ENCODE data around the gene CNBP.
"Not testable (repeated sequence)": the region's sequence is repeated elsewhere in the genome, so short reads cannot be mapped to it uniquely, and the experiment has no call there.

Gene CNBP

GRCh38 chr3:129166579-129167332 is 16.9 kb downstream of the CNBP start:
- ATAC-seq = no peak
- no peak for TF ChIP-seq CSDC2 (CRISPR knock-in tag; IDR thresholded peaks at IDR 0.05)
- TF ChIP-seq ZNF70 (CRISPR knock-in tag; IDR thresholded peaks at IDR 0.05) = no peak
- TF ChIP-seq ARNTL (CRISPR knock-in tag; IDR thresholded peaks at IDR 0.05; ENCODE audit: borderline replicate concordance, low read depth) = no peak
- no peak for TF ChIP-seq ESRRG (CRISPR knock-in tag; IDR thresholded peaks at IDR 0.05)
- TF ChIP-seq ZFP3 (CRISPR knock-in tag; IDR thresholded peaks at IDR 0.05) = no peak

GRCh38 chr3:129165594-129165993 is 18.1 kb downstream of the CNBP start:
- ATAC-seq = not testable (repeated sequence)

GRCh38 chr3:129164500-129164899 is 19.2 kb downstream of the CNBP start:
- TF ChIP-seq ZNF565 (CRISPR knock-in tag; conservative IDR thresholded peaks at IDR 0.05; ENCODE audit: low read depth) = no peak
- no peak for TF ChIP-seq ZFP30 (CRISPR knock-in tag; IDR thresholded peaks at IDR 0.05)
- TF ChIP-seq RARB (CRISPR knock-in tag; IDR thresholded peaks at IDR 0.05) = no peak
- TF ChIP-seq ZNF70 (CRISPR knock-in tag; IDR thresholded peaks at IDR 0.05) = no peak
- TF ChIP-seq BACH2 (CRISPR knock-in tag; IDR thresholded peaks at IDR 0.05; ENCODE audit: borderline replicate concordance) = no peak
- no peak for TF ChIP-seq TSHZ2 (CRISPR knock-in tag; IDR thresholded peaks at IDR 0.05)
- TF ChIP-seq SNAI2 (CRISPR knock-in tag; IDR thresholded peaks at IDR 0.05) = no peak
- TF ChIP-seq CSRNP3 (CRISPR knock-in tag; IDR thresholded peaks at IDR 0.05) = no peak
- no peak for TF ChIP-seq TOX (CRISPR knock-in tag; IDR thresholded peaks at IDR 0.05; ENCODE audit: borderline replicate concordance)
- no peak for TF ChIP-seq ARNTL (CRISPR knock-in tag; IDR thresholded peaks at IDR 0.05; ENCODE audit: borderline replicate concordance, low read depth)
- no peak for TF ChIP-seq CREB5 (CRISPR knock-in tag; IDR thresholded peaks at IDR 0.05; ENCODE audit: low read depth)
- no peak for TF ChIP-seq ZFP3 (CRISPR knock-in tag; IDR thresholded peaks at IDR 0.05)
- ATAC-seq = no peak

- TF ChIP-seq CREB5 (CRISPR knock-in tag; IDR thresholded peaks at IDR 0.05; ENCODE audit: low read depth) (no peak), BACH2 (CRISPR knock-in tag; IDR thresholded peaks at IDR 0.05; ENCODE audit: borderline replicate concordance) (no peak), PATZ1 (CRISPR knock-in tag; IDR thresholded peaks at IDR 0.05; ENCODE audit: borderline replicate concordance) (no peak), GLIS3 (CRISPR knock-in tag; IDR thresholded peaks at IDR 0.05) (no peak), CSRNP3 (CRISPR knock-in tag; IDR thresholded peaks at IDR 0.05) (no peak), TCF4 (CRISPR knock-in tag; IDR thresholded peaks at IDR 0.05; ENCODE audit: borderline replicate concordance) (no peak), ZNF70 (CRISPR knock-in tag; IDR thresholded peaks at IDR 0.05) (no peak), ZNF565 (CRISPR knock-in tag; conservative IDR thresholded peaks at IDR 0.05; ENCODE audit: low read depth) (no peak), ESRRG (CRISPR knock-in tag; IDR thresholded peaks at IDR 0.05) (no peak), SNAI2 (CRISPR knock-in tag; IDR thresholded peaks at IDR 0.05) (no peak), ZC3H10 (CRISPR knock-in tag; IDR thresholded peaks at IDR 0.05) (no peak), RARB (CRISPR knock-in tag; IDR thresholded peaks at IDR 0.05) (no peak)
Observed at GRCh38 chr3:129162729-129163579, 20.7 kb downstream of the CNBP start.

More at GRCh38 chr3:129162729-129163579, 20.7 kb downstream of the CNBP start:
- no peak for ATAC-seq

Measured in SK-N-SH treated with all-trans-retinoic acid at 6 μM for 48 hours (cell line).